ENCODE results near the gene BRPF1.

DNA sequence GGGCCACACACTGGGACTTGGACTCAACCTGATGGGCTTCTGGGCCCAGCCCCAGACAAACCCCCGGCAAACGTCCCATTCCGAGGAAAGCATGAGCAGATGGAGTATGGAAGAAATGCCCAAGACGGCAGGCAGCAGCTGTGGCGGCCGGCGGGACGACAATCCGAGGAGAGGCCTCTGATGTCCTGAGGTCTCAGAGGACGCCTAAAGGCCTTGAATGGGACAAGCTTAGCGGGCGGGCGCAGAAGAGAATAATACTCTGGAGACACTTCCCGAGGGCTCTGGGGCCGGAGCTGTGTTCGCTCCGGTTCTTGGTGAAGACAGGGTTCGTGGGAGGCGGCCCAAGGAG, 17.7 kb downstream of the BRPF1 start:
- TF ChIP-seq, protein P1, sequence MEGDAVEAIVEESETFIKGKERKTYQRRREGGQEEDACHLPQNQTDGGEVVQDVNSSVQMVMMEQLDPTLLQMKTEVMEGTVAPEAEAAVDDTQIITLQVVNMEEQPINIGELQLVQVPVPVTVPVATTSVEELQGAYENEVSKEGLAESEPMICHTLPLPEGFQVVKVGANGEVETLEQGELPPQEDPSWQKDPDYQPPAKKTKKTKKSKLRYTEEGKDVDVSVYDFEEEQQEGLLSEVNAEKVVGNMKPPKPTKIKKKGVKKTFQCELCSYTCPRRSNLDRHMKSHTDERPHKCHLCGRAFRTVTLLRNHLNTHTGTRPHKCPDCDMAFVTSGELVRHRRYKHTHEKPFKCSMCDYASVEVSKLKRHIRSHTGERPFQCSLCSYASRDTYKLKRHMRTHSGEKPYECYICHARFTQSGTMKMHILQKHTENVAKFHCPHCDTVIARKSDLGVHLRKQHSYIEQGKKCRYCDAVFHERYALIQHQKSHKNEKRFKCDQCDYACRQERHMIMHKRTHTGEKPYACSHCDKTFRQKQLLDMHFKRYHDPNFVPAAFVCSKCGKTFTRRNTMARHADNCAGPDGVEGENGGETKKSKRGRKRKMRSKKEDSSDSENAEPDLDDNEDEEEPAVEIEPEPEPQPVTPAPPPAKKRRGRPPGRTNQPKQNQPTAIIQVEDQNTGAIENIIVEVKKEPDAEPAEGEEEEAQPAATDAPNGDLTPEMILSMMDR (IDR thresholded peaks at IDR 0.05; ENCODE audit: insufficient read depth, low read length, poor library complexity, severe bottlenecking): no peak
- TF ChIP-seq EZH2phosphoT487 (conservative IDR thresholded peaks at IDR 0.05; ENCODE audit: low read length): no peak
